Sigmoid colon (tissue), 4 donors: ENCODE measurements around the gene TLE1.

Experiments used
- POLR2A ChIP-seq, 2 donors: fragments of 450-650 bp; IDR thresholded peaks; one replicate each; pipeline ENCODE4 v1.6.1; 2016; ENCODE audit warnings: antibody characterized with exemption in 2 of 2, mild to moderate bottlenecking in 2 of 2, moderate library complexity in 2 of 2
- POLR2AphosphoS5 ChIP-seq, 4 donors: sonication (generic); formaldehyde crosslinking; IDR thresholded peaks; one replicate each; pipeline ENCODE4 v1.6.1; 2017; ENCODE audit warnings: antibody characterized with exemption in 4 of 4
- TF ChIP-seq, protein P1 (sequence below), 4 experiments: fragments of 450-650 bp in 3 of 4; fragments of 200-600 bp in 1 of 4; IDR thresholded peaks; one replicate each; pipeline ENCODE4 v1.5.1; 2016 to 2019; ENCODE audit warnings: antibody characterized with exemption in 4 of 4, mild to moderate bottlenecking in 3 of 4, moderate library complexity in 2 of 4

DNA sequence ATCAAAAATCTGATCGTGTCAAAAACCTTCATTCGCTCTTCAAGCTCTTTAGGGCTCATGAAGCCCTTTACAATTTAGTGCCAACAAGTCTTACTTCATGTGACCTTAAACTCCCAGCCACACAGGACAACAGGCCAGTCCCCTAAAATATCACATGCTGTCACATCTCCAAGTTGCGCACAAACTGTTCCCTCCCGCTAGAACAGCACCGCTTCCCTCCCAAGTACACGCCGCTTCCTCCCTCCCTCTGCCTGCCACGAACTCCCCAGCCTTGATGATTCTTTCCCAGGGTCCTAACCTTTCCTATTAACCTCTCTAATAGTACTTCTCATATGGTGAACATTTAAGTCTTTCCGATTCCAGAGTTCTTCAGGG lies 91.2 kb downstream of the TLE1 start:
- TF ChIP-seq, protein P1, sequence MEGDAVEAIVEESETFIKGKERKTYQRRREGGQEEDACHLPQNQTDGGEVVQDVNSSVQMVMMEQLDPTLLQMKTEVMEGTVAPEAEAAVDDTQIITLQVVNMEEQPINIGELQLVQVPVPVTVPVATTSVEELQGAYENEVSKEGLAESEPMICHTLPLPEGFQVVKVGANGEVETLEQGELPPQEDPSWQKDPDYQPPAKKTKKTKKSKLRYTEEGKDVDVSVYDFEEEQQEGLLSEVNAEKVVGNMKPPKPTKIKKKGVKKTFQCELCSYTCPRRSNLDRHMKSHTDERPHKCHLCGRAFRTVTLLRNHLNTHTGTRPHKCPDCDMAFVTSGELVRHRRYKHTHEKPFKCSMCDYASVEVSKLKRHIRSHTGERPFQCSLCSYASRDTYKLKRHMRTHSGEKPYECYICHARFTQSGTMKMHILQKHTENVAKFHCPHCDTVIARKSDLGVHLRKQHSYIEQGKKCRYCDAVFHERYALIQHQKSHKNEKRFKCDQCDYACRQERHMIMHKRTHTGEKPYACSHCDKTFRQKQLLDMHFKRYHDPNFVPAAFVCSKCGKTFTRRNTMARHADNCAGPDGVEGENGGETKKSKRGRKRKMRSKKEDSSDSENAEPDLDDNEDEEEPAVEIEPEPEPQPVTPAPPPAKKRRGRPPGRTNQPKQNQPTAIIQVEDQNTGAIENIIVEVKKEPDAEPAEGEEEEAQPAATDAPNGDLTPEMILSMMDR (IDR thresholded peaks at IDR 0.05) = no peak
- TF ChIP-seq POLR2A (IDR thresholded peaks at IDR 0.05) (no peak), POLR2AphosphoS5 (IDR thresholded peaks at IDR 0.05) (no peak)
